ENCODE results near the gene DCLRE1A. TPM values are rescaled to one million over a fixed set of nuclear protein-coding genes. Genes with fewer than 3 reads are reported as not detected.

Gene DCLRE1A
- total and polyA plus RNA-seq, 2 of the 13 experiments (the other 11 are each of a cell fraction or from before 2014, with no cell fraction given): 6.2 to 19.6 TPM

- TF ChIP-seq SOX6 (IDR thresholded peaks at IDR 0.05) (no peak), SOX6 (CRISPR knock-in tag; IDR thresholded peaks at IDR 0.05) (no peak)
These were observed 5.4 kb upstream of the DCLRE1A start (continued) for GRCh38 chr10:113859261-113859660.

GRCh38 chr10:113858541-113858940 lies 4.7 kb upstream of the DCLRE1A start:
- no peaks in the 10 kb centered on the region for H4K20me1 ChIP-seq (ENCODE audit: insufficient read depth, low read length)
- DNase-seq (ENCODE audit: low spot score): no peak
- H3K27ac ChIP-seq (ENCODE audit: extremely low read length, insufficient read depth, low read length): no peak overlapping the region
- no peak overlapping the region for H2AFZ ChIP-seq (ENCODE audit: low read length)
- H3K4me3 ChIP-seq (replicated peaks in 1 of 3; ENCODE audit: insufficient read depth in 1 of 3, low read depth in 2 of 3, low read length in 3 of 3): no peak overlapping the region
- H3K79me2 ChIP-seq (ENCODE audit: insufficient read depth, low read length): peaks cover 36% of the 10 kb centered on the region
- ChIA-PET POLR2A (no interaction called here), CTCF (ENCODE audit: low intra/inter-chr PET ratio, low total read pairs) (no interaction called here)
- H3K4me2 ChIP-seq (ENCODE audit: low read depth, low read length): no peak overlapping the region
- no peak for FAIRE-seq
- intact Hi-C loops (cut with micrococcal nuclease; ENCODE audit: unreplicated experiment): loop anchor here (5.0 kb wide), 1 partner anchor 314 kb away; the partner anchor contains the start of gene CCDC186
- TF ChIP-seq SRSF4 (IDR thresholded peaks at IDR 0.05; ENCODE audit: low read depth, low read length, poor library complexity, severe bottlenecking): no peak
- TF ChIP-seq DMTF1 (CRISPR knock-in tag; IDR thresholded peaks at IDR 0.05): no peak
- TF ChIP-seq BORCS8-MEF2B (CRISPR knock-in tag; IDR thresholded peaks at IDR 0.05): no peak
- TF ChIP-seq WIZ (CRISPR knock-in tag; IDR thresholded peaks at IDR 0.05): no peak
- no peak for TF ChIP-seq MTF2 (CRISPR knock-in tag; IDR thresholded peaks at IDR 0.05; ENCODE audit: borderline replicate concordance)
- TF ChIP-seq ZBTB10 (CRISPR knock-in tag; IDR thresholded peaks at IDR 0.05; ENCODE audit: borderline replicate concordance): no peak
- no peak for TF ChIP-seq ZFP36 (IDR thresholded peaks at IDR 0.05; ENCODE audit: borderline replicate concordance, low read depth, low read length, partially characterized antibody)
- no peak for TF ChIP-seq MXD3 (CRISPR knock-in tag; IDR thresholded peaks at IDR 0.05)
- no peak for TF ChIP-seq ZBTB34 (CRISPR knock-in tag; IDR thresholded peaks at IDR 0.05)
- no peak for TF ChIP-seq ZNF34 (CRISPR knock-in tag; IDR thresholded peaks at IDR 0.05; ENCODE audit: borderline replicate concordance)
- no peak for TF ChIP-seq ZNF124 (CRISPR knock-in tag; IDR thresholded peaks at IDR 0.05)
- no peak overlapping the region for H3K9ac ChIP-seq (ENCODE audit: insufficient read depth, low read depth, low read length)
- no peaks in the 10 kb centered on the region for H3K9me3 ChIP-seq (ENCODE audit: low read length)
- peaks cover 2 to 24% of the 10 kb centered on the region in 2 experiments for H3K36me3 ChIP-seq (replicated peaks in 1 of 2; ENCODE audit: control insufficient read depth in 1 of 2, insufficient read depth in 2 of 2, low read length in 2 of 2)
- H3K4me1 ChIP-seq (ENCODE audit: insufficient read depth, low read length): peaks cover 18% of the 10 kb centered on the region
- in situ Hi-C loops (cut with HindIII; ENCODE audit: extremely low pct_ligation_motif_present, low pct_unique_long_range_greater_than_20kb): no loop called here
- H3K27me3 ChIP-seq (ENCODE audit: control insufficient read depth in 1 of 2, insufficient read depth in 2 of 2, low read length in 2 of 2): no peaks in the 10 kb centered on the region; a peak in 1 of 5 replicates
- ATAC-seq: no peak
- WGBS (ENCODE audit: low lambda C conversion rate): 97% methylated on average over 2 of the region's 2 CpGs
- no TSS peak for BruUV-seq (replicated peaks)
